SKM-1 (cell line): ENCODE measurements around the gene APCDD1L.
"Not testable (repeated sequence)": the region's sequence is repeated elsewhere in the genome, so short reads cannot be mapped to it uniquely, and the experiment has no call there.

Experiments
- DNase-seq: peaks from one replicate; lab custom pipeline; 2025; ENCODE audit not compliant: unreplicated experiment; lab: John Stamatoyannopoulos, UW

Gene APCDD1L

GRCh38 chr20:58420798-58421496 is 94.3 kb downstream of the APCDD1L start:
- DNase-seq = no peak

DNA sequence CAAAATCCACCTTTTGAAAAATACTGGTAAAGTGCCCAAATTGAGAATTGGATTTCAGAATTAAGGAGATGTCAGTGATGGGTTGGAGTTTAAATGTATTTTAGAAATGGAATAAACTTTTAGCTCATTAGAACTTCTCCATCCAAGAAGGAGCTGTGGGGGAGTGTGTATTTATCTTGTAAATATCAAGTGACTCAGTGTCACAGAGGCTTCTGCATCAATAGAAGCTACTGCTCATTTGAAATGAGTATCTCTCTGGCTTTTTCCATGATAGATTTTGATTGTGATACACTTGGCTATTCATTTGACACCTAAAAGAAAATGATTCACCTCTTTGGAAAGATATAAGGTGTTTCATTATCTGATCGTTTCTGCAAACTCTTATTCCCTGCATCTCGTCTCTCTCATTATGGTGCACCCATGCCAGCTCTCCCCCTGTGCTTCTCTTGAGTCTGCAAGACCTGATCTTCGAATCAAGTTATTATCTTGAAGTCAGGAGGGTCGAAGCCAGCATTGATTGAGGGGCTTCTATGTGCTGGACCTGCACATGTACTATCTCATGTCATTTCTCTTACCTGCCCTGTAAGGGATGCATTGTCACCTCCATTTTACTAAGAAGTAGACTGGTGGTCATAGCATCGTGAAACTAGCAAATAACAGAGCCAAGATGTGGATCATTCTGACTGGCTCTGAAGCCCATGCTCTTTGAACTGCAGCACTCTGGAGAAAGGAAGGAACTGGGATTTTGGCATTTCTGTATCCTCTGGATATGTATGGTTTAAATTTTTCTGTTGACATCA is 96.0 kb downstream of the APCDD1L start:
- DNase-seq = no peak

DNA sequence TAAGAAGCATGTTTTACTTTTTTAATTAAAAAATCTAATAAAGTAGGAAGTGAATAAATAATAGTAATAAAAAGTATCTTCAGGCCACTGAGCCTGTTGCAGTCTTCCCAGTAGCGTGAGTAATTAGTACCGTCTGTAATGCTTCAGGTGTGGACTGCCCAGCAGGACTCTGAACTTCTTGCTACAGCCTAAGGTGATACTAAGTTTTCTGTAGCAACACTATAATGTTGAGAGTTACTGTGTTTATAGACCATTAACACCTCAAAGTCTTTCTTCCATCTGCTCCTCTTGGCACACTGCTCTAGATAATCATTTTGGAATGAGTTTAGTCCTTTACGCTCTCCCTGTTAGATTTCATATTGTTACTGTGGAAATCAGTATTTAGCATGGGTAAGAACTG is 97.8 kb downstream of the APCDD1L start:
- DNase-seq = no peak

DNA sequence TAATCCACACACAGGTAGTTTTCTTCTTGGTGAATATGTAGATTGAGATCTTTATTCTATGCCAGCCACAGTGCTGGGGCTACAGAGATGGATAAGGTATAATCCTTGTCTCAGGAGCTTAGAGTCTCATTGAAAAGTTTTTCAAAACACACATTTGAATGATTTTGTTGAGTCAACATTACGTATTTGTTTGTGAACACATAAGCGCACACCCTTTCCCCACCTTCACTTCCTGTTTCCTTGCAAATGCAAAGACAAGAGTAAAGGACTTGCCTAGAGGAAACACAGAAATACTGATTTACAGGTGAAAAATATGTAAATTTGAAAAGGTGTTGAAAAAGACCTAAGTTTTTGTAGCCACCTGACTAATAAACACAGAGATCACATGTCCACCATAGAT is 98.4 kb downstream of the APCDD1L start:
- no peak for DNase-seq

DNA sequence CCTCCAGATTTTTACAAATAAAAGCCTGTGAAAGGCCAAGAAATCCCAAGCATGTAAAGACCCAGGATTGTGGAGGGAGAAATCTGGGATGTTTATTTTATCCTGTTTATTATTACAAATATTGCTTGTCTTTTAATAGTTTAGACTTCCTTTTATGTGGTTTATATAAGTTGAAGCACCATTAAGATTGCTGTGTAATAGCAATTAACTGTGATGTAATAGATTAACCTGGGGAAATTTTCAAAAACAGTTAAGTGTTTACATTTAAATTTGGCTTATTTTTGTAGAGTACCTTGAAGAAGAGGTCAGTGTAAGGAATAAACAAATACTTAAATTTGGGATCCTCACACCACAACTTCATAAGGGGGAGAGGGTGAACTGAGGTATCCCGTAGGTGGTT is 99.1 kb downstream of the APCDD1L start:
- DNase-seq = no peak

DNA sequence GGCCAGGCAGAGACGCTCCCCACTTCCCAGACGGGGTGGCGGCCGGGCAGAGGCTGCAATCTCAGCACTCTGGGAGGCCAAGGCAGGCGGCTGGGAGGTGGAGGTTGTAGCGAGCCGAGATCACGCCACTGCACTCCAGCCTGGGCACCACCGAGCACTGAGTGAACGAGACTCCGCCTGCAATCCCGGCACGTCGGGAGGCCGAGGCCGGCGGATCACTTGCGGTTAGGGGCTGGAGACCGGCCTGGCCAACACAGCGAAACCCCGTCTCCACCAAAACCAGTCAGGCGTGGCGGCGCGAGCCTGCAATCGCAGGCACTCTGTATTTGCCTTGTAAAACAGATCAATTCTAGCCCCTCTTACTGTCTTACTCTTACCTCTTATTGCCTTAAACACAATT is 100.4 kb downstream of the APCDD1L start:
- DNase-seq = not testable (repeated sequence)

GRCh38 chr20:58414216-58414615 is 101.0 kb downstream of the APCDD1L start:
- not testable (repeated sequence) for DNase-seq
